ENCODE data around the gene INHBC.

- no peak for TF ChIP-seq CTCF (conservative IDR thresholded peaks at IDR 0.05; ENCODE audit: low read depth, low read length)
- no peak for TF ChIP-seq EZH2 (IDR thresholded peaks at IDR 0.05; ENCODE audit: low read length, unreplicated experiment)
These were observed 24.1 kb downstream of the INHBC start for GRCh38 chr12:57458665-57459054.

All from PC-3 (cell line).